Measurements from ENCODE around the gene WSB1.

WSB1 gene

GRCh38 chr17:27362909-27363308, 69.0 kb downstream of the WSB1 start:
- no peak for DNase-seq

GRCh38 chr17:27363326-27363725, 69.4 kb downstream of the WSB1 start:
- no peak for DNase-seq
